ENCODE data around the gene NDEL1.

NDEL1 gene

GRCh38 chr17:8417806-8418205 is 17.9 kb upstream of the NDEL1 start:
- DNase-seq: no peak

- DNase-seq: no peak
Observed at GRCh38 chr17:8418471-8418870, 17.2 kb upstream of the NDEL1 start.

GRCh38 chr17:8419305-8419704 is 16.4 kb upstream of the NDEL1 start:
- DNase-seq: no peak

- no peak for DNase-seq
Observed at GRCh38 chr17:8420041-8420934, 15.4 kb upstream of the NDEL1 start.

GRCh38 chr17:8421571-8421970 is 14.1 kb upstream of the NDEL1 start:
- no peak for DNase-seq

GRCh38 chr17:8426094-8426720 is 9.5 kb upstream of the NDEL1 start:
- DNase-seq: no peak

- no peak for DNase-seq
Observed at GRCh38 chr17:8426802-8427201, 8.9 kb upstream of the NDEL1 start.

GRCh38 chr17:8430966-8431365 is 4.7 kb upstream of the NDEL1 start:
- no peak for DNase-seq

- peak; percentile 56 for DNase-seq
Observed at GRCh38 chr17:8436169-8436843, 622 bp downstream of the NDEL1 start.

- DNase-seq: no peak
Observed at GRCh38 chr17:8436844-8437171, 1.1 kb downstream of the NDEL1 start.

- no peak for DNase-seq
Observed at GRCh38 chr17:8438441-8438840, 2.8 kb downstream of the NDEL1 start.

- DNase-seq: no peak
Observed at GRCh38 chr17:8439681-8440080, 4.0 kb downstream of the NDEL1 start.

- DNase-seq: no peak
Observed at GRCh38 chr17:8441690-8442089, 6.0 kb downstream of the NDEL1 start.

GRCh38 chr17:8442310-8442709 is 6.6 kb downstream of the NDEL1 start:
- DNase-seq: no peak

- no peak for DNase-seq
Observed at GRCh38 chr17:8443756-8444155, 8.1 kb downstream of the NDEL1 start.

- DNase-seq: no peak
Observed at GRCh38 chr17:8444494-8444893, 8.8 kb downstream of the NDEL1 start.

GRCh38 chr17:8445536-8445935 is 9.9 kb downstream of the NDEL1 start:
- DNase-seq: no peak

- DNase-seq: no peak
Observed at GRCh38 chr17:8447799-8448198, 12.1 kb downstream of the NDEL1 start.

- DNase-seq: no peak
Observed at GRCh38 chr17:8448310-8448709, 12.6 kb downstream of the NDEL1 start.

- no peak for DNase-seq
Observed at GRCh38 chr17:8451933-8452614, 16.4 kb downstream of the NDEL1 start.

GRCh38 chr17:8453326-8453725 is 17.6 kb downstream of the NDEL1 start:
- DNase-seq: no peak

GRCh38 chr17:8455665-8456209 is 20.1 kb downstream of the NDEL1 start:
- DNase-seq: no peak

GRCh38 chr17:8458128-8458527 is 22.4 kb downstream of the NDEL1 start:
- DNase-seq: no peak
